ENCODE measurements around the gene PPP3CA.
A peak's percentile ranks its signal among the peaks of the same experiment; 100 is the strongest.

Gene PPP3CA

DNA sequence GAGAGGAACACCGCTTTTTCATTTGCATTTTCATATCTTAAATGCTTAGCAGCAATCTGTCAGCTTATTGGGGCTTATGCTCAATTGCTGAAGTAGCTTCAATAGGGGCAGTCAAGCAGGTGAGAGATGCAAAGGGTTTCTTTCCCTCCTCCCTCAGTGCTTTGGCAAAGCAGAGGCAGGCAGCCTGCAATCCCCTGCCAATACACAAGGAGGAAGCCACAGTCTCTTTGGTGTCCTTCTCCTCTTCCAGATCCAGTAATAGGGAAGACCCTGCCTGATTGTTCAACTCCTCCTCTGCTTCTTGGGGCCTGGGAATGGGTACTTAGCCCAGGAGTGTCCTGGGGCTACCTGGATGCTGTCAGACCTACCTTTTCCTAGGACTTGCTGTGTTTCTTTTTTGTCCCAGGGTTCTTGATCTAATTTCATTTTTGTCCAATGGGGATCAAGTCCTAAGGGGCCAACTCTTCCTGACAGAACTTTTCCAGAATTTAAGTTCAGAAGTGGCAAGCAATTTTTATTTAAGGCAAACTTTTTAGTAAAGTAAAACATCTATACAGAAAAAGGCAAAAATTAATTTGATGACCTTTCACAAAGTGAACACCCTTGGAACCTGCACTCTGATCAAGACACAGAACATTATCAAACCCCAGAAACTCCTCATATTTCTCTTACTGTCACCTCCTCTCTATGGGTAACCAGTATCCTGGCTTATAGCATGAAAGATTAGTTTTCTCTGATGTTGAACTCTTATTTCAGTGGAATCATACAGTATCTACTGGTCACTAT is 260.3 kb downstream of the PPP3CA start:
- DNase-seq (ENCODE audit: low read depth) = no peak
- no peak overlapping the region for H3K4me3 ChIP-seq (replicated peaks; ENCODE audit: low read depth, low read length)
- peak; percentile 26 for TF ChIP-seq CTCF (IDR thresholded peaks at IDR 0.05; ENCODE audit: low read length, missing control alignments)

- H3K4me3 ChIP-seq (replicated peaks; ENCODE audit: low read depth, low read length) = no peak overlapping the region
- DNase-seq (ENCODE audit: low read depth) = no peak
- TF ChIP-seq CTCF (IDR thresholded peaks at IDR 0.05; ENCODE audit: low read length, missing control alignments) = no peak
These were observed 264.2 kb downstream of the PPP3CA start for GRCh38 chr4:101083131-101083530.

DNA sequence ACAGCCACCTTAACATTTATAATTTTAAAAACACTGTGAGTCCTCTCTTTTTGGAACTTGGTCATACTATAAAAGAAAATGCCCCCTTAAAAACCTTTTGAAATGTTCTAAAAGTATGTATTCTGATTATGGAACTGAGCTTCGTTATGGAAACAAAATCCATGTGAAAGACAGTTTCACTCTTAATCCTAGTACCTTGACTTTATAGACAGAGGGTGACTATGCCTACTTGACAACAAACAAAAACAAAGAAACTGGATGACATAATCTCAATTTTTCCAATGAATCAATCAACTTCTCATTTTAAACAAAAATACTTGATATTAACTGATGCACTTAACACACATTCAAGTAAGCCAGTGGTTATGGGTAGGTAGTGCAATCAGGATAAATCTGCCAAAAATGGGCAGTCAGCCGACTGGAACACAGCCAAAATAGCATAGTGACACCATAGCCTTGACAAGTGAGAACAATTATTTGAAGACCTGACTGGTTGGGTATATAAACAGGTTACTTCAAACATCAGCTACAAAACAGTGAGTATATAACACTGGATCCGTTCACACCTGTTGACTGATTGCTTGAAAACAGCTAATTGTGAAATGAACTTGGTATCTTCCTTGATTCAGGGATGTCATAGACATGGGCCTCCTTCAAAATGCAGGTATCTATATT is 265.5 kb downstream of the PPP3CA start:
- no peak overlapping the region for H3K4me3 ChIP-seq (replicated peaks; ENCODE audit: low read depth, low read length)
- no peak for TF ChIP-seq CTCF (IDR thresholded peaks at IDR 0.05; ENCODE audit: low read length, missing control alignments)
- DNase-seq (ENCODE audit: low read depth) = no peak

GRCh38 chr4:101081166-101081565 is 266.2 kb downstream of the PPP3CA start:
- no peak for DNase-seq (ENCODE audit: low read depth)
- H3K4me3 ChIP-seq (replicated peaks; ENCODE audit: low read depth, low read length) = no peak overlapping the region
- TF ChIP-seq CTCF (IDR thresholded peaks at IDR 0.05; ENCODE audit: low read length, missing control alignments) = no peak

- DNase-seq (ENCODE audit: low read depth) = no peak
- H3K4me3 ChIP-seq (replicated peaks; ENCODE audit: low read depth, low read length) = no peak overlapping the region
- TF ChIP-seq CTCF (IDR thresholded peaks at IDR 0.05; ENCODE audit: low read length, missing control alignments) = no peak
These were observed 268.4 kb downstream of the PPP3CA start for GRCh38 chr4:101078950-101079349.

DNA sequence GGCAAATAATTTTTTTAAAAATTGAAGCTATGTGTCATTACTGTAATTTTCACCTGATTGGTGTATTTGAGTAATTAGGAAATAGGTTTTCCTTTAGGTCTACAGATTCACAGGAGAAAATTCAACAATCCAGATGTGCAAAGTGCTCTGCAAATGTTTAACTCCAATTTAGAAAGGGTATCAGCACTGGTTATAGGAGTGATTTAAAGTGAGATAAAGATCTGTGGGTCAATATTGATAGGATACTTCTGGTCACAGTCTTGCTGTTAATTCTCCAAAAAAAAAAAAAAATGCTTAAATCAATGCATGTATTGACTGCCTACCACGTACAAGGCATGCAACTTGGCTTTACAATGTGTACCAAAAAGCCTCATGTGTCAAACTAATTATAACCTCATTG is 271.3 kb downstream of the PPP3CA start:
- no peak overlapping the region for H3K4me3 ChIP-seq (replicated peaks; ENCODE audit: low read depth, low read length)
- DNase-seq (ENCODE audit: low read depth) = no peak
- TF ChIP-seq CTCF (IDR thresholded peaks at IDR 0.05; ENCODE audit: low read length, missing control alignments) = no peak

Measured in fibroblast of pulmonary artery (primary cell).